MCF 10A (cell line): ENCODE results near the gene ZNF827. TPM values are rescaled to one million over a fixed set of nuclear protein-coding genes. Genes with fewer than 3 reads are reported as not detected.

Experiments used
- BruUV-seq: library from RNA; stranded (reverse); fragments of 400-500 nt; replicated peaks from 2 replicates; lab custom pipeline; 2021; lab: Mats Ljungman, UMichigan
- CTCF ChIA-PET: fragments of 300-600 bp; sonication (Branson Sonifier 250); formaldehyde crosslinking; extraction: SDS; loops from one replicate; lab custom pipeline; 2021; ENCODE audit warnings: antibody characterized with exemption, inconsistent platforms; lab: Yijun Ruan, JAX
- POLR2A ChIA-PET: fragments of 300-600, 350-650 bp; sonication (Branson Sonifier 250); formaldehyde crosslinking; extraction: SDS; loops from one replicate; lab custom pipeline; 2020; ENCODE audit warnings: antibody characterized with exemption, inconsistent platforms; lab: Yijun Ruan, JAX
- DNase-seq: peaks from one replicate; pipeline ENCODE4 v3.0.0-alpha.2; 2018; ENCODE audit not compliant: unreplicated experiment
- H3K27ac Mint-ChIP-seq: one replicate; pipeline ENCODE4 v1.8.0; 2022; ENCODE audit warnings: mild to moderate bottlenecking, low read depth, mixed read lengths; ENCODE audit not compliant: unreplicated experiment
- H3K27me3 Mint-ChIP-seq: one replicate; pipeline ENCODE4 v1.8.0; 2022; ENCODE audit warnings: mixed read lengths; ENCODE audit not compliant: insufficient read depth, unreplicated experiment
- H3K36me3 Mint-ChIP-seq: one replicate; pipeline ENCODE4 v1.8.0; 2022; ENCODE audit warnings: mild to moderate bottlenecking, moderate library complexity, mixed read lengths; ENCODE audit not compliant: insufficient read depth, unreplicated experiment
- H3K4me1 Mint-ChIP-seq: one replicate; pipeline ENCODE4 v1.8.0; 2022; ENCODE audit warnings: mixed read lengths; ENCODE audit not compliant: insufficient read depth, unreplicated experiment
- H3K4me3 Mint-ChIP-seq: one replicate; pipeline ENCODE4 v1.8.0; 2022; ENCODE audit warnings: mild to moderate bottlenecking, moderate library complexity, mixed read lengths; ENCODE audit not compliant: unreplicated experiment
- H3K9me3 Mint-ChIP-seq: one replicate; pipeline ENCODE4 v1.8.0; 2022; ENCODE audit warnings: mixed read lengths; ENCODE audit not compliant: unreplicated experiment
- intact Hi-C: fragments of 100-400 bp; cut with micrococcal nuclease; formaldehyde crosslinking; loops from 2 replicates; pipeline ENCODE4 v1.14.1; 2022
- total RNA-seq: library from RNA; stranded (reverse); gene quantifications from 2 replicates; pipeline ENCODE4 v1.2.3, GENCODE V29; 2022
- TF ChIP-seq, protein P1 (sequence below): fragments of 200-600 bp; IDR thresholded peaks from one replicate; pipeline ENCODE4 v1.8.0; 2022; ENCODE audit warnings: antibody characterized with exemption, mild to moderate bottlenecking; ENCODE audit not compliant: unreplicated experiment

Gene ZNF827
- total RNA-seq, 1 experiment from 2014 or later, result 11.3 TPM

GRCh38 chr4:145879598-145879997 lies 59.0 kb downstream of the ZNF827 start:
- no peak overlapping the region for H3K27ac Mint-ChIP-seq
- TF ChIP-seq, protein P1, sequence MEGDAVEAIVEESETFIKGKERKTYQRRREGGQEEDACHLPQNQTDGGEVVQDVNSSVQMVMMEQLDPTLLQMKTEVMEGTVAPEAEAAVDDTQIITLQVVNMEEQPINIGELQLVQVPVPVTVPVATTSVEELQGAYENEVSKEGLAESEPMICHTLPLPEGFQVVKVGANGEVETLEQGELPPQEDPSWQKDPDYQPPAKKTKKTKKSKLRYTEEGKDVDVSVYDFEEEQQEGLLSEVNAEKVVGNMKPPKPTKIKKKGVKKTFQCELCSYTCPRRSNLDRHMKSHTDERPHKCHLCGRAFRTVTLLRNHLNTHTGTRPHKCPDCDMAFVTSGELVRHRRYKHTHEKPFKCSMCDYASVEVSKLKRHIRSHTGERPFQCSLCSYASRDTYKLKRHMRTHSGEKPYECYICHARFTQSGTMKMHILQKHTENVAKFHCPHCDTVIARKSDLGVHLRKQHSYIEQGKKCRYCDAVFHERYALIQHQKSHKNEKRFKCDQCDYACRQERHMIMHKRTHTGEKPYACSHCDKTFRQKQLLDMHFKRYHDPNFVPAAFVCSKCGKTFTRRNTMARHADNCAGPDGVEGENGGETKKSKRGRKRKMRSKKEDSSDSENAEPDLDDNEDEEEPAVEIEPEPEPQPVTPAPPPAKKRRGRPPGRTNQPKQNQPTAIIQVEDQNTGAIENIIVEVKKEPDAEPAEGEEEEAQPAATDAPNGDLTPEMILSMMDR, result no peak
- ChIA-PET POLR2A (interaction anchor here (0.6 to 1.2 kb wide), 5 partner anchors 8 to 168 kb away, joined by 3 to 5 read pairs (median 3); no protein-coding TSS in a partner anchor), CTCF (interaction anchor here (1.0 to 1.4 kb wide), 2 partner anchors 11 to 24 kb away, joined by 3 to 4 read pairs; no protein-coding TSS in a partner anchor)
- no peaks in the 10 kb centered on the region for H3K27me3 Mint-ChIP-seq
- no peak for DNase-seq
- BruUV-seq, result no TSS peak
- peaks cover 28% of the 10 kb centered on the region for H3K4me1 Mint-ChIP-seq
- intact Hi-C loops, result no loop called here
- peaks cover 14% of the 10 kb centered on the region for H3K36me3 Mint-ChIP-seq
- no peak overlapping the region for H3K4me3 Mint-ChIP-seq
- no peaks in the 10 kb centered on the region for H3K9me3 Mint-ChIP-seq

DNA sequence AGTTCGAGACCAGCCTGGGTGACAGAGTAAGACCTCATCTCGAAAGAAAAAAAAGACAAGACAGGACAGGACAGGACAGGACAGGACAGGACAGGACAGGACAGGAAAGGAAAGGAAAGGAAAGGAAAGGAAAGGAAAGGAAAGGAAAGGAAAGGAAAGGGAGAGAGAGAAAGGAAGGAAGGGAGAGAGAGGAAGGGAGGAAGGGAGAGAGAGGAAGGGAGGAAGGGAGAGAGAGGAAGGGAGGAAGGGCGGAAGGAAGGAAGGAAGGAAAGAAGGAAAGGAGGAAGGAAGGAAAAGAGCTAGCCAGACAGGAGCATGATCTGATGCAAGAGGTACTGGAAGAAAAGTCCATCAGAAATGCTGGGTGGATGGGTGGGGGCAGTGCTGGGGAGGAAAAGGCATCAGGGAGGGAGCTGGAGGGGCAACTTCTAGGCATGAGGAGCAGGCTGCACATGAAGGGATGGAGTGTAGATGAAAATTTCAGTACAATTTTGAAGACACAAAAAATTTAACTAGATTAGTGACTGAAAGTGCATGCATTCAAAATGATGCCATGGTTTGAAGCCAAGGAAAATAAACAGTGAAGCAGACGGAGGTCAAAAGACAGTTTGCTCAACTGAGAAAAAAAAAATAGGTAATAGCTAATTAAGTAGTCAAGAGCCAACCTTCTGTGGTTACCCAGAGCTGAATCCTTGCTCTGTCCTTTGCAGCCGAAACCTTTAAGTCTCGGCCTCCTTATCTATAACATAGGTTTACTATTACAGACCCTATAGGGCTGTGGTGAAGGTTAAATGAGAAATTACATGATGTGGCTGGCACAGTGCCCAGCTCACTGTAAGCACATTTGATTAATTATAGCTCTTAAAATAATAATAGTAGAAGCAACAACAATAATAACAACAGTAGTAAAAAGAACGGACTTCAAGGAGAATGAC lies 59.9 kb downstream of the ZNF827 start:
- H3K4me1 Mint-ChIP-seq, result peaks cover 28% of the 10 kb centered on the region
- H3K36me3 Mint-ChIP-seq, result peaks cover 14% of the 10 kb centered on the region
- no peaks in the 10 kb centered on the region for H3K9me3 Mint-ChIP-seq
- TF ChIP-seq, protein P1, result no peak
- ChIA-PET POLR2A (interaction anchor here (0.6 to 1.2 kb wide), 5 partner anchors 9 to 140 kb away, joined by 3 to 5 read pairs (median 3); partner anchors contain the start of gene ZNF827), CTCF (interaction anchor here (1.0 to 1.4 kb wide), 2 partner anchors 10 to 24 kb away, joined by 3 to 4 read pairs; no protein-coding TSS in a partner anchor)
- H3K27ac Mint-ChIP-seq, result no peak overlapping the region
- no peaks in the 10 kb centered on the region for H3K27me3 Mint-ChIP-seq
- no peak overlapping the region for H3K4me3 Mint-ChIP-seq
- BruUV-seq, result no TSS peak
- DNase-seq, result peak; percentile 60
- intact Hi-C loops, result no loop called here

- Mint-ChIP-seq H3K27ac (no peak overlapping the region), H3K27me3 (no peaks in the 10 kb centered on the region), H3K36me3 (peaks cover 14% of the 10 kb centered on the region), H3K4me3 (no peak overlapping the region), H3K4me1 (peaks cover 18% of the 10 kb centered on the region), H3K9me3 (peaks cover 7% of the 10 kb centered on the region)
- POLR2A ChIA-PET, result no interaction called here
- no peak for DNase-seq
- BruUV-seq, result no TSS peak
- intact Hi-C loops, result no loop called here
- TF ChIP-seq, protein P1, result no peak
- CTCF ChIA-PET, result interaction anchor here (0.6 to 0.7 kb wide), 3 partner anchors 8 to 792 kb away, joined by 3 to 4 read pairs (median 3); no protein-coding TSS in a partner anchor
Observed at GRCh38 chr4:145876531-145877180, 62.0 kb downstream of the ZNF827 start.

DNA sequence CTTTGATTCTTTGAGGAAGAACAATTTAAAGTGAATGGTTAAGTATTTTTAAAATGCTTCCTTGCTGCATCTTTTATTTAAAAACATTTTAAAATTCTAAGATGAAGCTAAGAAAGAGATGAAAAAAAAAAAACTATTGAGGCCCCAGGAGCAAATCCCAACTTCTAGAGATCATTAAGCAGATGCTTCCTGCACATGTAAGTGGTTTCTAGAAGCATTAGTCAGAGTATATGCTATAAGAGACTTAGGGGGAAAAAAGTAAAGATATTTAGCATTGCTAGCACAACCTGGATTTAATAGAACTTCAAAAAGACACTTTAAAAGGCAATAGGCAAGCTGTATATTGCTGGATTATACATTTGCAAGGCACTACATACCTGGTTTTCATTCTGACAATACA lies 64.7 kb downstream of the ZNF827 start:
- no peaks in the 10 kb centered on the region for H3K27me3 Mint-ChIP-seq
- peaks cover 6% of the 10 kb centered on the region for H3K36me3 Mint-ChIP-seq
- ChIA-PET POLR2A (no interaction called here), CTCF (interaction anchor here (0.6 kb wide), 1 partner anchor 315 kb away, joined by 4 read pairs; no protein-coding TSS in a partner anchor)
- DNase-seq, result no peak
- BruUV-seq, result no TSS peak
- H3K4me3 Mint-ChIP-seq, result no peak overlapping the region
- no peak overlapping the region for H3K27ac Mint-ChIP-seq
- peaks cover 7% of the 10 kb centered on the region for H3K9me3 Mint-ChIP-seq
- H3K4me1 Mint-ChIP-seq, result peaks cover 16% of the 10 kb centered on the region
- intact Hi-C loops, result no loop called here
- TF ChIP-seq, protein P1, result no peak
